Hepatocyte (in vitro differentiated cells): ENCODE results near the gene AIP.

Experiments
- EZH2 ChIP-seq: fragments of 200-600 bp; sonication (generic); IDR thresholded peaks from 2 replicates; pipeline ENCODE4 v1.6.1; 2016; ENCODE audit warnings: antibody characterized with exemption, mild to moderate bottlenecking, borderline replicate concordance
- TF ChIP-seq, protein P1 (sequence below): fragments of 200-600 bp; sonication (generic); IDR thresholded peaks from 2 replicates; pipeline ENCODE4 v1.5.1; 2016; ENCODE audit warnings: antibody characterized with exemption, mild to moderate bottlenecking; ENCODE audit not compliant: poor library complexity

DNA sequence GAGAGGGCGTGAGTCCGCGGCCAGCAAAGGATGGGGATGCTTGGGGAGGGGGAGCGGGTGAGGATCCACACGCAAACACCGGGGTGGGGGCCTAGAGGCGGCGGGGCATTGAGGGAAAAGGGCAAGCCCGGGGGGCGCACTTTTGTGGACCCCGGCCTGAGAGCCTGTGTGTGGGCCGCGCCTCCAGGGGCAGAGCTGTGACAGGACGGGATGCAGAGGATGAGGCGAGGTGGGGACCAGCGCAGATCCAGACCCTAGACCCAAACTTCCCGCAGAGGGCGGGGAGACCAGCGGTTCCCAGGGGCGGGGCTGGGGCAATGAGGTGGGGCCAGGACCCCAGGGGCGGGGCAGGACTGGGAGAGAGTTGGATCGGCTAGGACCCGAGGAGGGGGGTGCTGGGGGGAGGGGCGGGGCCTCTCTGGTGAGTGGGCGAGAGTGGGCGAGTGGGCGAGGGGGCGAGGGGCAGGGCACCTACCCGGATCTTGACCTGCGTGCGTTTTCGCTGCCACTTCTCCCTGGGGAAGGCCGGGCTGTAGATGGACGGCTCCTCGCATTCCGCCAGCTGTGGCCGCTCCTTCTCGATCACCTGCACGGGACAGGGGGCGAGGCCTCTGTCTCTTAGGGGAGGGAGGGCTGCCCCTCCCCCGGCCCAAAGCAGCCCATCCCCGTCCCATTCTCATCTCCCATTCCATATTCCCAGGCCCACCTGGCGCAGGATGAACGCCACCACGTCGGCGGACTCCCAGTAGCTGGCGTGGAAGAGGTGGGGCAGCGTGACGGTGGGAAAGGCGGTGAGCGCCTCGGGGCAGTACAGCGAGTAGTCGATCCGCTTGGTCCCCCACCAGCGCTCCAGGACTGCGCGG lies 11.8 kb downstream of the AIP start:
- TF ChIP-seq, protein P1, sequence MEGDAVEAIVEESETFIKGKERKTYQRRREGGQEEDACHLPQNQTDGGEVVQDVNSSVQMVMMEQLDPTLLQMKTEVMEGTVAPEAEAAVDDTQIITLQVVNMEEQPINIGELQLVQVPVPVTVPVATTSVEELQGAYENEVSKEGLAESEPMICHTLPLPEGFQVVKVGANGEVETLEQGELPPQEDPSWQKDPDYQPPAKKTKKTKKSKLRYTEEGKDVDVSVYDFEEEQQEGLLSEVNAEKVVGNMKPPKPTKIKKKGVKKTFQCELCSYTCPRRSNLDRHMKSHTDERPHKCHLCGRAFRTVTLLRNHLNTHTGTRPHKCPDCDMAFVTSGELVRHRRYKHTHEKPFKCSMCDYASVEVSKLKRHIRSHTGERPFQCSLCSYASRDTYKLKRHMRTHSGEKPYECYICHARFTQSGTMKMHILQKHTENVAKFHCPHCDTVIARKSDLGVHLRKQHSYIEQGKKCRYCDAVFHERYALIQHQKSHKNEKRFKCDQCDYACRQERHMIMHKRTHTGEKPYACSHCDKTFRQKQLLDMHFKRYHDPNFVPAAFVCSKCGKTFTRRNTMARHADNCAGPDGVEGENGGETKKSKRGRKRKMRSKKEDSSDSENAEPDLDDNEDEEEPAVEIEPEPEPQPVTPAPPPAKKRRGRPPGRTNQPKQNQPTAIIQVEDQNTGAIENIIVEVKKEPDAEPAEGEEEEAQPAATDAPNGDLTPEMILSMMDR: no peak
- TF ChIP-seq EZH2: no peak
